ENCODE results near the gene RASSF3.

DNA sequence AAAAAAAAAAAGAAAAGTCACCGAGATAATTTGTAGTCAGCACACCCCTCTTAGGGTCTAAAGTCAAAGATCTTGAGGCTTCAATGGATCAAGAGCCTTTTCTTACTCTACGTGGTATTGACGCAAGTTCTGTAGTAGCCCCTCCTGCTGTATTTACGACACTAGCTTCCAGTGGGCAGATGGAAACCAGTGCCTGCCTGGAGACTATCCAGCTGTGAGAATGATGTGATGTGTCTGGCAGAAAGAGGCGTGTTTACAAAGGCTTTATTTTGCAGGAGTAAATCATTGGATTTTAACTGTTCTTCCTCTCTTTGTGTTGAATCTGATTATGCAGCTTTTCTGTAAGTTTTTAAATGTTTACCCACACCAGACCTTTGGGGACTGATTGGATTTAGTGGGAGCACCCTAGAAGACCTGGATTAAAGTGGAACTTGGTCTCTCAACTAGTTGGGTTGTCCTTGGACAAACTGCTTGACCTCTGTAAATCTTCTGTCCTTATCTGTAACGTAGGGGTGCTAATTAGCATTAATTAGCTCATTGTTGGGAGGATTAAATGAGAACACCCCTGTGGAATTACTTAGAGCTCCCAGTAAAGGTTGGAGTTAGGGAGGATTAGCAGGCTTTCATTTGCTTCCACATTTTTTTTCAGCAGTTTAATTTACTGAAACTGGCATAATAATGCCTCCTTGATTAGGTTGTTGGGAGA lies 72.4 kb downstream of the RASSF3 start:
- TF ChIP-seq CTCF (optimal IDR thresholded peaks at IDR 0.05 in 1 of 3, IDR thresholded peaks at IDR 0.05 in 1 of 3, conservative IDR thresholded peaks at IDR 0.05 in 1 of 3; ENCODE audit: extremely low read depth in 1 of 3, insufficient read depth in 2 of 3, low read length in 3 of 3) (no peak), EZH2 (IDR thresholded peaks at IDR 0.05; ENCODE audit: low read length) (no peak)

All from keratinocyte (primary cell).